ENCODE measurements around the gene BRD7.

GRCh38 chr16:50293994-50294855 lies 74.6 kb downstream of the BRD7 start:
- TF ChIP-seq POLR2AphosphoS5 (IDR thresholded peaks at IDR 0.05) (no peak), EP300 (IDR thresholded peaks at IDR 0.05) (no peak)
- TF ChIP-seq, protein P1, sequence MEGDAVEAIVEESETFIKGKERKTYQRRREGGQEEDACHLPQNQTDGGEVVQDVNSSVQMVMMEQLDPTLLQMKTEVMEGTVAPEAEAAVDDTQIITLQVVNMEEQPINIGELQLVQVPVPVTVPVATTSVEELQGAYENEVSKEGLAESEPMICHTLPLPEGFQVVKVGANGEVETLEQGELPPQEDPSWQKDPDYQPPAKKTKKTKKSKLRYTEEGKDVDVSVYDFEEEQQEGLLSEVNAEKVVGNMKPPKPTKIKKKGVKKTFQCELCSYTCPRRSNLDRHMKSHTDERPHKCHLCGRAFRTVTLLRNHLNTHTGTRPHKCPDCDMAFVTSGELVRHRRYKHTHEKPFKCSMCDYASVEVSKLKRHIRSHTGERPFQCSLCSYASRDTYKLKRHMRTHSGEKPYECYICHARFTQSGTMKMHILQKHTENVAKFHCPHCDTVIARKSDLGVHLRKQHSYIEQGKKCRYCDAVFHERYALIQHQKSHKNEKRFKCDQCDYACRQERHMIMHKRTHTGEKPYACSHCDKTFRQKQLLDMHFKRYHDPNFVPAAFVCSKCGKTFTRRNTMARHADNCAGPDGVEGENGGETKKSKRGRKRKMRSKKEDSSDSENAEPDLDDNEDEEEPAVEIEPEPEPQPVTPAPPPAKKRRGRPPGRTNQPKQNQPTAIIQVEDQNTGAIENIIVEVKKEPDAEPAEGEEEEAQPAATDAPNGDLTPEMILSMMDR (IDR thresholded peaks at IDR 0.05) = no peak
